T-helper 17 cell (primary cell): ENCODE data around the gene PIGH. TPM values are rescaled to one million over a fixed set of nuclear protein-coding genes. Genes with fewer than 3 reads are reported as not detected.
A peak's percentile ranks its signal among the peaks of the same experiment; 100 is the strongest.
"Not testable (repeated sequence)": the region's sequence is repeated elsewhere in the genome, so short reads cannot be mapped to it uniquely, and the experiment has no call there.

ENCODE experiments used
- ATAC-seq: fragments of 150-1000 bp; cut with Tn5 transposase; 2 replicates; pipeline ENCODE4 v1.10.0; 2021; ENCODE audit warnings: mild to moderate bottlenecking, moderate library complexity
- DNase-seq, 3 donors: peaks; one replicate each; pipeline versions ENCODE4 v3.0.0 to v3.0.0-alpha.2; 2020 to 2021
- H3K9me3 ChIP-seq: one replicate; pipeline ENCODE4 v1.7.0; 2013; ENCODE audit warnings: low read length, mild to moderate bottlenecking; ENCODE audit not compliant: control insufficient read depth, poor library complexity, severe bottlenecking
- H3K27ac Mint-ChIP-seq: one replicate; pipeline ENCODE4 v1.8.0; 2022; ENCODE audit warnings: mild to moderate bottlenecking, moderate library complexity, mixed read lengths
- H3K27me3 Mint-ChIP-seq: one replicate; pipeline ENCODE4 v1.8.0; 2022; ENCODE audit warnings: mixed read lengths
- H3K36me3 Mint-ChIP-seq: one replicate; pipeline ENCODE4 v1.8.0; 2022; ENCODE audit warnings: low read depth, mixed read lengths
- H3K4me1 Mint-ChIP-seq: one replicate; pipeline ENCODE4 v1.8.0; 2022; ENCODE audit warnings: mild to moderate bottlenecking, mixed read lengths
- H3K4me3 Mint-ChIP-seq: one replicate; pipeline ENCODE4 v1.8.0; 2022; ENCODE audit warnings: mild to moderate bottlenecking, moderate library complexity, mixed read lengths
- total RNA-seq, 4 donors: library from RNA in 2 of 4; stranded (reverse) in 2 of 4; gene quantifications; one replicate each; pipeline ENCODE4 v1.2.3 and lab custom pipeline; 2022 to 2026

The PIGH gene
- total RNA-seq, 2 donors from 2014 or later, result 34.2 to 39.1 TPM

DNA sequence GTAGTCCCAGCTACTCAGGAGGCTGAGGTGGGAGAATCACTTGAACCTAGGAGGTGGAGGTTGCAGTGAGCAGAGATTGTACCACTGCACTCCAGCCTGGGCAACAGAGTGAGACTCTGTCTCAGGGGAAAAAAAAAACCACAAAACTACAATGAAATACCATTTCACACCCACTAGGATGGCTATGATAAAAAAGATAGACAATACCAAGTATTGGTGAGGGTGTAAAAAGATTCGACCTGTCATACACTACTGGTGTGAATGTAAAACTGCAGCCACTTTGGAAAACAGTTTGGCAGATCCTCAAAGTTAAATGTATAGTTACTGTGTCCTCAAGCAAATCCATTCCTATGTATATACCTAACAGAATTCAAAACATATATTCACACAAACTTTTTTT lies 26.1 kb upstream of the PIGH start:
- not testable (repeated sequence) for H3K36me3 Mint-ChIP-seq, H3K4me1 Mint-ChIP-seq, H3K27ac Mint-ChIP-seq, H3K9me3 ChIP-seq, DNase-seq, H3K27me3 Mint-ChIP-seq, ATAC-seq, H3K4me3 Mint-ChIP-seq

DNA sequence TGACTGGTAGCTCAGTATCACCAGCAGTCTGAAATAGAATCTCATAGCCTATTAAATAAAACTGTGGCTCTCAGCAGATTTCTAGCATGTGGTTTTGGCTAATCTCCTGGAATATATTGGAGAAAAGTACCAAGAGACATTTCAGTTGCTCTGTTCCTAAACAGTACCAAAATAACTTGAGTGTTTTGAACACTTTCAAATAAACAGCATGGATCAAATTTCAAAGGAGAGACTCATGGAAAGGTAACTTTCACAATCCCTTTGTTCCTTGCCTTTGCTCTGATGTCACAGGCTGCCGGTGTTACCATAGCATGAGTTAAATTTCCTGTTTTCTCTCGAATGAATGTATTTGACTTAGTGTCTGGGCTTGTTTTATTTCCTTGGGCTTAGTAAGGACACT lies 23.0 kb upstream of the PIGH start:
- DNase-seq (no peak), ATAC-seq (no peak)
- Mint-ChIP-seq H3K4me3 (no peak overlapping the region), H3K4me1 (peaks cover 20% of the 10 kb centered on the region), H3K27me3 (peaks cover 6% of the 10 kb centered on the region), H3K36me3 (no peaks in the 10 kb centered on the region), H3K27ac (peak overlapping the region; percentile 6)
- H3K9me3 ChIP-seq, result no peaks in the 10 kb centered on the region

DNA sequence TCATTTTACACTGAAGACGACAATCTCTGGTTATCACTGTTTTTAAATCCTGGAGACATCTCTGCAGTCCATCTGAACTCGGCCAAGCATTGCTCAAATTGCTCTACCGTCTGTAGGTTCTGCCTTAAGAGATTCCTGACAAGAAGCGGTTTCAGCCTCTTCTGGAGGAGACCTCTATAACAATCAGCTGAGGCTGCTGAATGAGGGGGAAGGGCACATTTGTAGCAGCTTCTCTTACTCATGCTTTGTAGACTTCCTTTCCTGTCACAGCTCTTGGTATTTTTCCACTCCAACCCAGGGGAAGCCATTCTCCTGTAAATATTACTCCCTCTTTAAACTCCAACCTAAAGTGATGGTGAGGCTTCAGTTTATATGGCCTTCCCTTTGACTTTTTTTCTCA lies 22.6 kb upstream of the PIGH start:
- Mint-ChIP-seq H3K27ac (peak overlapping the region; percentile 6), H3K27me3 (peaks cover 6% of the 10 kb centered on the region), H3K36me3 (no peaks in the 10 kb centered on the region), H3K4me1 (peaks cover 20% of the 10 kb centered on the region), H3K4me3 (no peak overlapping the region)
- no peaks in the 10 kb centered on the region for H3K9me3 ChIP-seq
- ATAC-seq (no peak), DNase-seq (no peak)

DNA sequence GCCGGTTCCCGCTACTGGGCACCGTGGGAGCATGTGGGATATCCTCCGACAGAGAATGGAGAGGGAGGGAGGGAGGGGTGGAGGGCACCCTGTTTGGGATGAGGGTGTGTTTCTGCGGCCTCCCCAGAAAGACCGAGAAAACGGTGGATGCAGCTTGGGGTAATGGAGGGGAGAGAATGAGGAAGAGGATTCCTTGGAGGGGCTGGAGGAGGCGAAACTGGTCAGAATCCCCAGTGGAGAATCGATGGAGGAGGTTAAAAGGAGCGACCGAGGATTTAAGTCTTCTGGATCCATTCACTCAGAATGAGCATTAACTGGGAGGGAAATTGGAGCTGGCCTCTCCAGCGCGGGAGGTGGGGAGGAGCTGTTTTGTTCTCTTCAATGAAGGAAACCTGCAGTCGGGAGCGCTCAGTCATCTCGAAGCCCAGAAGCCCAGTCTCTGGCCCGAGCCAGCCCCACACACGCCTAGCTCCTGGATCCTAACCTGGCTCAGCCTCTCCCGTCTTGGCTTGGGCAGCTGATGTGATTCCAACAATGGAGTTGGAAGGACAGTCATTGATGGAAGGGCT lies 20.2 kb upstream of the PIGH start:
- Mint-ChIP-seq H3K27ac (peak overlapping the region; percentile 96), H3K4me3 (peak overlapping the region; percentile 91), H3K4me1 (peaks cover 22% of the 10 kb centered on the region), H3K27me3 (peaks cover 11% of the 10 kb centered on the region), H3K36me3 (peaks cover 2% of the 10 kb centered on the region)
- DNase-seq, result no peak
- ATAC-seq, result no peak
- no peaks in the 10 kb centered on the region for H3K9me3 ChIP-seq

DNA sequence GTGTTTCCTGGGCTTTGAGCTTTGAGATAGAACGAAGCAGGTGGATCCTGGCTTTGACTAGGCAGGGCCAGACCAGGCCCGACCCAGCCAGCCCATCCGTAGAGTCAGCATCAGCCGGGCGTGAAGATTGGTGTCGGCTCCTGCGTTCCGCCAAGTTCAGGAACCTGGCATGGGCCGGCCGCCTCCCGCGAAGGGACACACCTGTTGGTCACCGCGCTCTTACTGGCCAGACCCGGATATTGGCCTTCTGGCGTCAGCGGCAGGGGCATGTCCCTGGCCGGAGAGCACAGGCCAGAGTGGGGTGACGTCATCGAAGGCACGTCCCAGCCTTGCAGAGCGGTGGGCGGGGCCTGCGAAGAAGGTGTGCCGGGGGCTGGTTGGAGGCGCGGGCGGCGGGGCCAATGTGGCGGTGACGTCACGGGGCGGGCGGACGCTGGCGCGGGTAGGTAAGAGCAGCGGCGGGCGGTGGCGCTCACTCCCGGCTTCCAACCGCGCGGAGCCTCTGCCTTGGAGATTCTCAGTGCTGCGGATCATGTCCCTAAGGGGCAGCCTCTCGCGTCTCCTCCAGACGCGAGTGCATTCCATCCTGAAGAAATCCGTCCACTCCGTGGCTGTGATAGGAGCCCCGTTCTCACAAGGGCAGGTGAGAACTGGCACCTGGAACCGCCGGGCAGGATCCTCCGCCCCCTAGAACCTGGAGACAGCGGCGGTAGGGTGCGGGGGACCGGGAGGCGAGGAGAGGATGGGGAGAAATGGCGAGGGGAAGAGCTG lies 19.6 kb upstream of the PIGH start, which contains the start of gene ARG2:
TSS of gene ARG2 (plus strand) at position 475 of the 771 bp plus-strand sequence. CDS start at position 533, 58 bp downstream.
- DNase-seq (peak; percentile 95 to 98 (median 98)), ATAC-seq (peak; percentile 92)
- Mint-ChIP-seq H3K27ac (peak within 1 kb of the TSS; percentile 96), H3K4me1 (peaks cover 22% of the 10 kb centered on the region), H3K36me3 (peaks cover 2% of the 10 kb centered on the region), H3K4me3 (peak within 1 kb of the TSS; percentile 91), H3K27me3 (peaks cover 12% of the 10 kb centered on the region)
- H3K9me3 ChIP-seq, result no peaks in the 10 kb centered on the region

DNA sequence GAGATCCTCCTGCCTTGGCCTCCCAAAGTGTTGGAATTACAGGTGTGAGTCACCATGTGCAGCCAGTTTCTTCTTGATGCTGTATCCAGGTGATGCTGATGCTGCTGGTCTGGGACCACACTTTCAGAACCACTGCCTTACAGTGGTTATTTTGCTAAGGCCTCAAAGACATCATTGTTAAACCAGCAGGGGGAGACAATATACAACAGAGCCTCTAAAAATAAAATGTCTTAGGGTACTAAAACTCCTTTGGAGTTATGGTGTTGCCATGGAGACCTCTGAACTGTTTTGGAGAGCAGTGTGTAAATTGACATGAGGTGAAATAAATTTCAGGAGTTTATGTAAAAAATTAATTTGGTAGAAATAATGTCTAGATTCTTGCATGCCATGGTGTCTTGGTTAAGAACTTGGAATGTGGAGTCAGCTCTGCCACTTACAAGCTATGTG lies 18.6 kb upstream of the PIGH start:
- ATAC-seq, result peak; percentile 53

DNA sequence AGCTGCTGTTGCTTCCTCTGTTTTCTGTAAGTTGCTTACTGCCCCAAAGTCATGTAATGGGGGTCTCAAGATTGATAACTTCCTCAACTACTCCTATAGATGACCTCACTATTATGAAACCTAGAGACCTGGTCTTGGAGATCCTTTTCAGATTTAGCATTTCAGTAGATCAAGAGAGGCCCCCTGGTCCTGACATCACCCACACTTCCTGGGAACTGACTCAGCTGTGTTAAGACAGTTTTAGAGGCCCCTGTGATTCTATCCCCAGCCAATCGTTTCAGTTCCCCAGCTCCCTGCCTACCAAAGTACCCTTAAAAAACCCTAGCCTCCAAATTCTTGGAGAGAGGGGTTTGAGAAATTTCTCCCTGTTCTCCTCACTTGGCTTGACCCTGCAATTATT lies 10.4 kb upstream of the PIGH start:
- H3K4me3 Mint-ChIP-seq, result no peak overlapping the region
- no peak for ATAC-seq
- peaks cover 46% of the 10 kb centered on the region for H3K27me3 Mint-ChIP-seq
- no peaks in the 10 kb centered on the region for H3K9me3 ChIP-seq
- DNase-seq, result no peak
- H3K36me3 Mint-ChIP-seq, result no peaks in the 10 kb centered on the region
- no peaks in the 10 kb centered on the region for H3K4me1 Mint-ChIP-seq
- no peak overlapping the region for H3K27ac Mint-ChIP-seq

More for the DNA sequence above, 18.6 kb upstream of the PIGH start:
- Mint-ChIP-seq H3K27me3 (peaks cover 16% of the 10 kb centered on the region), H3K27ac (peak overlapping the region; percentile 96), H3K4me3 (peak overlapping the region; percentile 91), H3K4me1 (peaks cover 22% of the 10 kb centered on the region), H3K36me3 (peaks cover 2% of the 10 kb centered on the region)
- no peak for DNase-seq
- H3K9me3 ChIP-seq, result no peaks in the 10 kb centered on the region

DNA sequence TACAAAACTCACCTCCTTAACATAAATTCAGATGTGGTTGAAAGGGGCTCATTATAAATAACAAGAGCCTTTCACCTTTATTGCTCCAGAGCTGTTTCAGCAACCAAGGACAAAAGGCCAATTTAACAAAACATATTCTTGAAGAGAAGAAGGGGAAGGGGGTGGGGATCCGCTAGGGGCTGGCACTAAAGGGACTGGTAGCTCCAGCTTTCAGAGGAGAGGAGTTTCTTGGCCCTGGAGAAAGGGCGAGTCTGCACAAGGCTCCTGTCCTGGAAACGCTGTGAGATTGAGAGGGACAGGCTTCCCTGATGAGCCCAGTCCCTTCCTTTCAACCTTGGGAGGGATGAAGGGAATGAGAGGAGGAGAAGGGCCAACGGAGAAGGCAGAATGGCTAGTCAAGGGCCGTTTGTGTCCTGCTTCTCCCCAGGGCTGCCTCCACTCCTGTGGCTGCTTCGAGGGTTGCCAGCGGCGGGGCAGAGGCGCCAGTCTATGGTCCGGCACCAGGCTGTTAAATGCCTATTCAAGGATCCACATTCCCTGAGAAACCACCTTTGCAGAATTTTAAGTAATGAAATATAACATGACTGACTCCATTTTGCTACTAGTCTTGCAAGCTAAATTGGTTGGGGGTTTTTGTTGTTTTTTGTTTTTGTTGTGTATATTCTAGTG lies 9.7 kb upstream of the PIGH start:
- H3K27me3 Mint-ChIP-seq, result peaks cover 46% of the 10 kb centered on the region

DNA sequence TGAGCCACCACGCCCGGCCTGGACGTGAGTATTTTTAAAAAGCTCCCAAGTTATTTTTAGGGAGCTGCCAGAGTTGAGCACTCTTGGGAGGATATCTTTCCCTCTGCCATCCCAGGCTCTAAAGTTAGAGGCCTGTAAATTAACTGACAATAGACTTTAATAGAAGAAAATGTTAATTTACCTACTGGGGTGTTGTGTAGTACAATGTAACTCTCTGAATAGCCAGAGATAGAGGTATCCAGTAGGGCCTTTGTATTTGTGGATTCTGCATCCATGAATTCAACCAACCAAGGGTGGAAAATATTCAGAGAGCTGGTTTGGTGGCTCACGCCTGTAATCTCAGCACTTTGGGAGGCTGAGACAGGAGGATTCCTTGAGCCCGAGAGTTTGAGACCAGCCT lies 7.6 kb upstream of the PIGH start:
- Mint-ChIP-seq H3K36me3 (no peaks in the 10 kb centered on the region), H3K27ac (no peak overlapping the region), H3K4me1 (no peaks in the 10 kb centered on the region), H3K27me3 (peaks cover 34% of the 10 kb centered on the region), H3K4me3 (no peak overlapping the region)
- no peaks in the 10 kb centered on the region for H3K9me3 ChIP-seq
- DNase-seq, result no peak
- no peak for ATAC-seq

More for the DNA sequence above, 9.7 kb upstream of the PIGH start:
- ATAC-seq (no peak), DNase-seq (no peak)
- H3K4me3 Mint-ChIP-seq, result no peak overlapping the region
- H3K9me3 ChIP-seq, result no peaks in the 10 kb centered on the region
- H3K36me3 Mint-ChIP-seq, result no peaks in the 10 kb centered on the region
- H3K27ac Mint-ChIP-seq, result no peak overlapping the region
- no peaks in the 10 kb centered on the region for H3K4me1 Mint-ChIP-seq

DNA sequence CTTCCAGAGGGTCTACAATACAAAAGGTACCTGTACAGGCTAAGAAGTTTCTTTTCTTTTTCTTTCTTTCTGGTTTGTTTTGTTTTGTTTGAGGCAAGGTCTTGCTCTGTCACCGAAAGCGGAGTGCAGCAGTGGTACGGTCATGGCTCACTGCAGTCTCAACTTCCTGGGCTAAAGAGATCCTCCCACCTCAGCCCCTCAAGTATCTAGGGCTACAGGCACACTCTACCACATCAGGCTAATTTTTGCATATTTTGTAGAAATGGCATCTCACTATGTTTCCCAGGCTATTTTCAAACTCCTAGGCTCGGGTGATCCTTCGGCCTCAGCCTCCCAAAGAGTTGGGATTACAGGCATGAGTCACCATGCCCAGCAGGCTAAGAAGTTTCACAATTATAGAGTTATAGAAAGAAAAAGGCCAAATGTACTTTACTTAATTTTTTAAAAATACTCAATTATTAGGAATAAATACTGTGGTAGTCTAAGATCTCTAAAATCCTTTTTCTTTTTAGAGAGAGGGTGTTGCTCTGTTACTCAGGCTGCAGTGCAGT lies 3.0 kb upstream of the PIGH start:
- DNase-seq, result no peak
- H3K27ac Mint-ChIP-seq, result no peak overlapping the region
- H3K4me1 Mint-ChIP-seq, result peaks cover 15% of the 10 kb centered on the region
- no peaks in the 10 kb centered on the region for H3K9me3 ChIP-seq
- H3K27me3 Mint-ChIP-seq, result peaks cover 4% of the 10 kb centered on the region
- ATAC-seq, result no peak
- H3K36me3 Mint-ChIP-seq, result no peaks in the 10 kb centered on the region
- H3K4me3 Mint-ChIP-seq, result no peak overlapping the region

DNA sequence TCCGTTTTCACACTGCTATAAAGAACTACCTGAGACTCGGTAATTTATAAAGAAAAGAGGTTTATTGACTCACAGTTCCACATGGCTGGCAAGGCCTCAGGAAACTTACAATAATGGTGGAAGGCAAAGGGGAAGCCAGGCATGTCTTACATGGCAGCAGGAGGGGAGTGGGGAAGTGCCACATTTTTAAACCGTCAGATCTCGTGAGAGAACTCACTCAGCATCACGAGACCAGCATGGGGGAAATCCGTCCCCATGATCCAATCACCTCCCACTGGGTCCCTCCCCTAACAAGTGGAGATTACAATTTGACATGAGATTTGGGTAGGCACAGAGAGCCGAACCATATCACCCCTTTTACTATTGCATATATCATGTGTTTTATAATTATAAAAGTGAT lies 2.0 kb upstream of the PIGH start:
- DNase-seq (no peak), ATAC-seq (no peak)
- peaks cover 22% of the 10 kb centered on the region for H3K4me1 Mint-ChIP-seq
- no peak overlapping the region for H3K4me3 Mint-ChIP-seq
- H3K9me3 ChIP-seq, result no peaks in the 10 kb centered on the region
- H3K27ac Mint-ChIP-seq, result no peak overlapping the region
- H3K27me3 Mint-ChIP-seq, result peaks cover 4% of the 10 kb centered on the region
- H3K36me3 Mint-ChIP-seq, result no peaks in the 10 kb centered on the region

DNA sequence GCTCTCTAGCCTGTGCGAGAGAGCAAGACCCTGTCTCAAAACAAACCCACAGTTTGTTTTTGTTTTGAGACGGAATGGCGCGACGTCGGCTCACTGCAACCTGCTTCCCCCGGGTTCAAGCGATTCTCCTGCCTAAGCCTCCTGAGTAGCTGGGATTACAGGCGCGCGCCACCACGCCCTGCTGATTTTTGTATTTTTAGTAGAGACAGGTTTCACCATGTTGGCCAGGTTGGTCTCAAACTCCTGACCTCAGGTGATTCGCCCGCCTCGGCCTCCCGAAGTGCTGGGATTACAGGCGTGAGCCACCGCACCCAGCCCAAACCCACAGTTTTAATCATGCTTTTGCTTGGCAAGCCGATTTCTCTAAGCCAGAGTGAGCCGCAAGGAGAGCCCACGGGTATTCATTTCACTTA lies 500 bp upstream of the PIGH start:
- not testable (repeated sequence) for H3K36me3 Mint-ChIP-seq, H3K9me3 ChIP-seq, H3K27me3 Mint-ChIP-seq, DNase-seq, ATAC-seq
- H3K4me1 Mint-ChIP-seq, result peaks cover 28% of the 10 kb centered on the region
- peak overlapping the region; percentile 90 for H3K27ac Mint-ChIP-seq
- H3K4me3 Mint-ChIP-seq, result peak overlapping the region; percentile 96

DNA sequence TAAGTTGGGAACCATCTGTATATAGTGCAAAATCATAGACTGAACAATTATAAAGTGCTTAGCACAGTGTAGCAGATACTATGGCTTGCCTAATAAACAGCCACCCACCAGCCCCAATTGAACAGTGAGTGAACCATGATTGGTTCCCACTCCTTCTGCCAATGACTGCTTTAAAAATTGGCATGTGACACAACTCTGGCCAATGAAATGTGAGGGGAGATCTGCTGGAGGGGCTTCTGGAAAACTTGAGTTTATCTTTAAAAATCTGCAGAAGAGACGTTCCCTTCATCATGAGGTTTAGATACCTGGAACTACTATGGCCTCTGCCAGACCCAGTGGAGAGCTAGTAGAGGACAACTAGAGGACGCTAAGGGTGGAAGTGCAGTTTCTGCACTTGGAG lies 4.7 kb downstream of the PIGH start:
- Mint-ChIP-seq H3K27me3 (no peaks in the 10 kb centered on the region), H3K4me1 (peaks cover 31% of the 10 kb centered on the region), H3K4me3 (no peak overlapping the region), H3K27ac (no peak overlapping the region), H3K36me3 (no peaks in the 10 kb centered on the region)
- no peaks in the 10 kb centered on the region for H3K9me3 ChIP-seq
- DNase-seq (no peak), ATAC-seq (no peak)
